ENCODE measurements around the gene RAB29.

GRCh38 chr1:205817988-205818387 is 42.7 kb upstream of the RAB29 start:
- TF ChIP-seq RARB (CRISPR knock-in tag; IDR thresholded peaks at IDR 0.05) (no peak), ZNF70 (CRISPR knock-in tag; IDR thresholded peaks at IDR 0.05) (no peak)
